ENCODE data around the gene PLEKHG3. TPM values are rescaled to one million over a fixed set of nuclear protein-coding genes. Genes with fewer than 3 reads are reported as not detected.

Gene PLEKHG3
- total RNA-seq, 6 experiments from 2014 or later, result 6.0 to 11.7 (median 9.2) TPM

- Mint-ChIP-seq H3K4me1 (ENCODE audit: low read depth) (peaks cover 29% of the 10 kb centered on the region), H3K9me3 (peaks cover 23% of the 10 kb centered on the region), H3K36me3 (ENCODE audit: low read depth) (peaks cover 35% of the 10 kb centered on the region), H3K27ac (no peak overlapping the region), H3K27me3 (ENCODE audit: insufficient read depth) (peaks cover 6% of the 10 kb centered on the region), H3K4me3 (no peak overlapping the region)
- no peak for TF ChIP-seq CTCF (IDR thresholded peaks at IDR 0.05)
- DNase-seq, result no peak
Observed at GRCh38 chr14:64715146-64715627, 11.0 kb downstream of the PLEKHG3 start.

- Mint-ChIP-seq H3K27me3 (ENCODE audit: insufficient read depth) (peaks cover 5% of the 10 kb centered on the region), H3K4me1 (ENCODE audit: low read depth) (peaks cover 35% of the 10 kb centered on the region)
Observed at GRCh38 chr14:64715628-64716412, 11.6 kb downstream of the PLEKHG3 start.

GRCh38 chr14:64717870-64718269, 13.6 kb downstream of the PLEKHG3 start:
- no peak for TF ChIP-seq CTCF (IDR thresholded peaks at IDR 0.05)
- no peak for DNase-seq
- Mint-ChIP-seq H3K4me3 (no peak overlapping the region), H3K36me3 (ENCODE audit: low read depth) (peaks cover 23% of the 10 kb centered on the region), H3K27ac (no peak overlapping the region), H3K4me1 (ENCODE audit: low read depth) (peaks cover 49% of the 10 kb centered on the region), H3K9me3 (peaks cover 18% of the 10 kb centered on the region), H3K27me3 (ENCODE audit: insufficient read depth) (peaks cover 5% of the 10 kb centered on the region)

More at GRCh38 chr14:64715628-64716412, 11.6 kb downstream of the PLEKHG3 start:
- no peak for TF ChIP-seq CTCF (IDR thresholded peaks at IDR 0.05)
- Mint-ChIP-seq H3K27ac (no peak overlapping the region), H3K36me3 (ENCODE audit: low read depth) (peaks cover 35% of the 10 kb centered on the region), H3K9me3 (peaks cover 23% of the 10 kb centered on the region), H3K4me3 (no peak overlapping the region)
- DNase-seq, result no peak

- Mint-ChIP-seq H3K27ac (no peak overlapping the region), H3K9me3 (peaks cover 9% of the 10 kb centered on the region), H3K4me3 (no peak overlapping the region), H3K36me3 (ENCODE audit: low read depth) (peaks cover 14% of the 10 kb centered on the region), H3K4me1 (ENCODE audit: low read depth) (peaks cover 49% of the 10 kb centered on the region), H3K27me3 (ENCODE audit: insufficient read depth) (peaks cover 5% of the 10 kb centered on the region)
- TF ChIP-seq CTCF (IDR thresholded peaks at IDR 0.05), result no peak
- no peak for DNase-seq
Observed at GRCh38 chr14:64718762-64719161, 14.5 kb downstream of the PLEKHG3 start.

- Mint-ChIP-seq H3K4me3 (peak overlapping the region; percentile 44; the same call in 1 of the 2 replicates), H3K4me1 (ENCODE audit: low read depth) (peaks cover 54% of the 10 kb centered on the region), H3K27ac (peak overlapping the region; percentile 83), H3K27me3 (ENCODE audit: insufficient read depth) (peaks cover 5% of the 10 kb centered on the region), H3K36me3 (ENCODE audit: low read depth) (peaks cover 6% of the 10 kb centered on the region), H3K9me3 (peaks cover under 1% of the 10 kb centered on the region)
- no peak for TF ChIP-seq CTCF (IDR thresholded peaks at IDR 0.05)
- no peak for DNase-seq
Observed at GRCh38 chr14:64719601-64720000, 15.4 kb downstream of the PLEKHG3 start.
